Adrenal gland (tissue), 12 donors: Measurements from ENCODE around the gene LRRC8C. TPM values are rescaled to one million over a fixed set of nuclear protein-coding genes. Genes with fewer than 3 reads are reported as not detected.

Experiments
- DNase-seq, 7 donors: peaks; one replicate each; pipeline ENCODE4 v3.0.0-alpha.2; 2019 to 2020
- H3K27ac ChIP-seq, 5 donors: fragments of 200-600 bp; sonication (generic) in 4 of 5; 1 replicate in 3 of 5; 2 replicates in 2 of 5; pipeline versions ENCODE4 v1.5.1 to v1.8.0; 2016 to 2020; ENCODE audit warnings: mild to moderate bottlenecking in 1 of 5
- H3K27me3 ChIP-seq: fragments of 200-600 bp; 2 replicates; pipeline ENCODE4 v1.8.0; 2021
- H3K36me3 ChIP-seq, 2 donors: fragments of 200-600 bp; replicated peaks in 1 of 2; 1 replicate in 1 of 2; 2 replicates in 1 of 2; pipeline versions ENCODE4 v1.5.1 to v1.8.0; 2018 to 2022
- H3K4me1 ChIP-seq, 2 donors: fragments of 200-600 bp; replicated peaks in 1 of 2; 1 replicate in 1 of 2; 2 replicates in 1 of 2; pipeline versions ENCODE4 v1.5.1 to v1.8.0; 2018 to 2021
- H3K4me3 ChIP-seq, 4 donors: fragments of 200-600 bp; sonication (generic) in 3 of 4; one replicate each; pipeline ENCODE4 v1.5.1; 2016 to 2018
- H3K9me3 ChIP-seq, 3 donors: fragments of 200-600 bp; sonication (generic) in 1 of 3; replicated peaks in 1 of 3; 1 replicate in 2 of 3; 2 replicates in 1 of 3; pipeline versions ENCODE4 v1.5.1 to v1.8.0; 2016 to 2021
- CTCF ChIP-seq, 6 experiments: fragments of 450-650 bp in 4 of 6; fragments of 200-600 bp in 2 of 6; sonication (generic) in 1 of 6; IDR thresholded peaks; 1 replicate in 5 of 6; 2 replicates in 1 of 6; pipeline versions ENCODE4 v1.5.1 to v1.8.0; 2016 to 2021; ENCODE audit warnings: antibody characterized with exemption in 6 of 6, mild to moderate bottlenecking in 2 of 6, moderate library complexity in 1 of 6
- POLR2A ChIP-seq, 2 donors: fragments of 450-650 bp; IDR thresholded peaks; one replicate each; pipeline ENCODE4 v1.6.1; 2017; ENCODE audit warnings: antibody characterized with exemption in 2 of 2, mild to moderate bottlenecking in 2 of 2, moderate library complexity in 1 of 2
- WGBS, 4 donors: extraction: QIAGEN DNeasy Blood & Tissue Kit in 2 of 4; methylation state at CpG; one replicate each; pipeline versions ENCODE4 v1.1.5 to v1.1.7; 2013 to 2017; 5-methylcytosine and 5-hydroxymethylcytosine counted together
- intact Hi-C, 2 donors: fragments of 100-400 bp; cut with DNase I; formaldehyde crosslinking; loops; one replicate each; pipeline versions ENCODE4 v1.14.1 to v1.15.0; 2022 to 2023
- polyA plus RNA-seq, 3 donors: library from polyadenylated mRNA; stranded (reverse); fragments of 200-250 nt in 2 of 3; fragments of 350-450 nt in 1 of 3; fragmentation: Illumina TruSeq in 1 of 3; extraction: RNeasy Lipid Tissue Mini Kit (QIAGEN cat#74804) in 1 of 3; gene quantifications; one replicate each; pipeline ENCODE4 v1.2.3, GENCODE V29; 2013 to 2014
- total RNA-seq, 9 donors: library from RNA; depleted of rRNA in 4 of 9; stranded (reverse); fragments of >200 nt in 4 of 9; fragments of 120-200 nt in 1 of 9; fragmentation: NEBNext Ultra II Directional in 1 of 9; extraction: Animal tissue kit (Norgen Biotek cat#: 25700) in 1 of 9; gene quantifications; one replicate each; pipeline versions ENCODE4 v1.1.0 to v1.2.4, GENCODE V29; 2013 to 2023
- donor health status: healthy with polysubstance abuse.
- donor health status: Bipolar disorder and iron deficiency.
- donor health status: DM: yes; HTN: yes; CAD: no.
- donor health status: DM: no; HTN: no; CAD: no.
- donor health status: DM: no; HTN: no; CAD: no.
- donor health status: DM: yes; HTN: yes; CAD: no.

LRRC8C gene
- total and polyA plus RNA-seq, 12 donors = 6.5 to 33.6 (median 11.9) TPM

- Histone ChIP-seq H3K4me1 (peaks cover 10 to 32% of the 10 kb centered on the region in 2 donors), H3K27me3 (no peaks in the 10 kb centered on the region), H3K27ac (no peak overlapping the region), H3K4me3 (no peak overlapping the region), H3K9me3 (no peaks in the 10 kb centered on the region), H3K36me3 (no peaks in the 10 kb centered on the region)
- 75 to 87% (median 80%) methylated on average over 4 of the region's 4 CpGs for WGBS, 4 donors
- DNase-seq = no peak
- TF ChIP-seq POLR2A (IDR thresholded peaks at IDR 0.05) = no peak
- no peak for TF ChIP-seq CTCF (IDR thresholded peaks at IDR 0.05)
- intact Hi-C loops = loop anchor here in 1 of 2 donors (10.0 kb wide), 1 partner anchor 65 kb away; the partner anchor contains the start of gene LRRC8C
These were observed 66.6 kb downstream of the LRRC8C start for GRCh38 chr1:89699451-89699986.

GRCh38 chr1:89701746-89702241, 68.9 kb downstream of the LRRC8C start:
- WGBS, 4 donors = 60 to 67% (median 64%) methylated on average over 4 of the region's 4 CpGs

GRCh38 chr1:89702520-89703045, 69.7 kb downstream of the LRRC8C start:
- DNase-seq = no peak
- 95 to 100% (median 98%) methylated on average over 1 of the region's 1 CpG for WGBS, 4 donors
- Histone ChIP-seq H3K36me3 (no peaks in the 10 kb centered on the region), H3K9me3 (no peaks in the 10 kb centered on the region), H3K4me1 (peaks cover 8 to 11% of the 10 kb centered on the region in 2 donors), H3K27ac (no peak overlapping the region), H3K4me3 (no peak overlapping the region), H3K27me3 (no peaks in the 10 kb centered on the region)
- intact Hi-C loops = no loop called here
- no peak for TF ChIP-seq POLR2A (IDR thresholded peaks at IDR 0.05)
- TF ChIP-seq CTCF (IDR thresholded peaks at IDR 0.05) = no peak

More at GRCh38 chr1:89701746-89702241, 68.9 kb downstream of the LRRC8C start:
- Histone ChIP-seq H3K27ac (no peak overlapping the region), H3K27me3 (no peaks in the 10 kb centered on the region), H3K4me3 (no peak overlapping the region), H3K9me3 (no peaks in the 10 kb centered on the region), H3K36me3 (no peaks in the 10 kb centered on the region), H3K4me1 (peaks cover 10 to 19% of the 10 kb centered on the region in 2 donors)
- TF ChIP-seq POLR2A (IDR thresholded peaks at IDR 0.05) = no peak
- no peak for TF ChIP-seq CTCF (IDR thresholded peaks at IDR 0.05)
- intact Hi-C loops = no loop called here
- no peak for DNase-seq

GRCh38 chr1:89703469-89703868, 70.5 kb downstream of the LRRC8C start:
- intact Hi-C loops = no loop called here
- no peaks in the 10 kb centered on the region for H3K36me3 ChIP-seq
- H3K27me3 ChIP-seq = no peaks in the 10 kb centered on the region
- H3K4me3 ChIP-seq = no peak overlapping the region
- no peaks in the 10 kb centered on the region for H3K9me3 ChIP-seq
- H3K27ac ChIP-seq = no peak overlapping the region
- no peak for DNase-seq
- no peak for TF ChIP-seq POLR2A (IDR thresholded peaks at IDR 0.05)
- TF ChIP-seq CTCF (IDR thresholded peaks at IDR 0.05) = no peak
- 86 to 94% (median 91%) methylated on average over 1 of the region's 1 CpG for WGBS, 4 donors
- H3K4me1 ChIP-seq = peaks cover 0 to 2% of the 10 kb centered on the region in 2 donors
